Astrocyte (in vitro differentiated cells and primary cell): Measurements from ENCODE around the gene PTPN11. TPM values are rescaled to one million over a fixed set of nuclear protein-coding genes. Genes with fewer than 3 reads are reported as not detected.

Experiments used
- DNase-seq: peaks from one replicate; pipeline ENCODE4 v3.0.0-alpha.2; 2010; ENCODE audit warnings: low read depth
- FAIRE-seq: peaks from 2 replicates; lab custom pipeline; 2011; peaks lifted over from hg19 to GRCh38; lab: Jason Lieb, UNC
- H2AFZ ChIP-seq: 2 replicates; pipeline ENCODE4 v1.6.0; 2012; ENCODE audit warnings: low read depth, low read length, inconsistent platforms
- H3K27ac ChIP-seq: 2 replicates; pipeline ENCODE4 v1.5.1; 2011; ENCODE audit warnings: low read depth, low read length, inconsistent platforms
- H3K27me3 ChIP-seq: 2 replicates; pipeline ENCODE4 v1.6.0; 2011; ENCODE audit warnings: low read length, inconsistent platforms; ENCODE audit not compliant: insufficient read depth
- H3K36me3 ChIP-seq: 2 replicates; pipeline ENCODE4 v1.5.1; 2011; ENCODE audit warnings: low read length, inconsistent platforms; ENCODE audit not compliant: insufficient read depth
- H3K4me1 ChIP-seq: 2 replicates; pipeline ENCODE4 v1.5.1; 2011; ENCODE audit warnings: low read length, inconsistent platforms; ENCODE audit not compliant: insufficient read depth
- H3K4me2 ChIP-seq: 2 replicates; pipeline ENCODE4 v1.6.0; 2012; ENCODE audit warnings: low read length, inconsistent platforms
- H3K4me3 ChIP-seq: 2 replicates; pipeline ENCODE4 v1.5.1; 2011; ENCODE audit warnings: low read depth, mild to moderate bottlenecking, low read length, inconsistent platforms; ENCODE audit not compliant: insufficient read depth
- H3K79me2 ChIP-seq: 2 replicates; pipeline ENCODE4 v1.6.0; 2012; ENCODE audit warnings: mild to moderate bottlenecking, low read length, inconsistent platforms; ENCODE audit not compliant: insufficient read depth
- H3K9ac ChIP-seq: 2 replicates; pipeline ENCODE4 v1.6.0; 2012; ENCODE audit warnings: mild to moderate bottlenecking, low read length, inconsistent platforms
- H3K9me3 ChIP-seq: 2 replicates; pipeline ENCODE4 v1.5.1; 2012; ENCODE audit warnings: low read depth, mild to moderate bottlenecking, low read length, inconsistent platforms; ENCODE audit not compliant: insufficient read depth
- H4K20me1 ChIP-seq: 2 replicates; pipeline ENCODE4 v1.6.0; 2012; ENCODE audit warnings: low read length, inconsistent platforms; ENCODE audit not compliant: insufficient read depth
- H3K27ac Mint-ChIP-seq: one replicate; pipeline ENCODE4 v1.8.0; 2021; ENCODE audit warnings: mild to moderate bottlenecking, mixed read lengths; ENCODE audit not compliant: unreplicated experiment
- H3K27me3 Mint-ChIP-seq: one replicate; pipeline ENCODE4 v1.8.0; 2021; ENCODE audit warnings: low read depth, mixed read lengths; ENCODE audit not compliant: unreplicated experiment
- H3K36me3 Mint-ChIP-seq: one replicate; pipeline ENCODE4 v1.8.0; 2021; ENCODE audit warnings: low read depth, mixed read lengths; ENCODE audit not compliant: unreplicated experiment
- H3K4me1 Mint-ChIP-seq: one replicate; pipeline ENCODE4 v1.8.0; 2021; ENCODE audit warnings: low read depth, mixed read lengths; ENCODE audit not compliant: unreplicated experiment
- H3K4me3 Mint-ChIP-seq: one replicate; pipeline ENCODE4 v1.8.0; 2021; ENCODE audit warnings: mild to moderate bottlenecking, moderate library complexity, mixed read lengths; ENCODE audit not compliant: unreplicated experiment
- H3K9me3 Mint-ChIP-seq: one replicate; pipeline ENCODE4 v1.8.0; 2021; ENCODE audit warnings: mild to moderate bottlenecking, mixed read lengths; ENCODE audit not compliant: unreplicated experiment
- EZH2 ChIP-seq: IDR thresholded peaks from 2 replicates; pipeline ENCODE4 v1.6.1; 2012; ENCODE audit warnings: mild to moderate bottlenecking, low read length, inconsistent platforms; ENCODE audit not compliant: insufficient read depth
- total RNA-seq: library from RNA; stranded (reverse); gene quantifications from 2 replicates; pipeline ENCODE4 v1.2.1, GENCODE V29; 2021
- TF ChIP-seq, protein P1 (sequence below): IDR thresholded peaks from 2 replicates; pipeline ENCODE4 v1.5.1; 2011; ENCODE audit warnings: low read depth, mild to moderate bottlenecking, inconsistent platforms, low read length, moderate library complexity; ENCODE audit not compliant: insufficient read depth

PTPN11 gene
- total RNA-seq, 1 donor from 2014 or later = 143 TPM

DNA sequence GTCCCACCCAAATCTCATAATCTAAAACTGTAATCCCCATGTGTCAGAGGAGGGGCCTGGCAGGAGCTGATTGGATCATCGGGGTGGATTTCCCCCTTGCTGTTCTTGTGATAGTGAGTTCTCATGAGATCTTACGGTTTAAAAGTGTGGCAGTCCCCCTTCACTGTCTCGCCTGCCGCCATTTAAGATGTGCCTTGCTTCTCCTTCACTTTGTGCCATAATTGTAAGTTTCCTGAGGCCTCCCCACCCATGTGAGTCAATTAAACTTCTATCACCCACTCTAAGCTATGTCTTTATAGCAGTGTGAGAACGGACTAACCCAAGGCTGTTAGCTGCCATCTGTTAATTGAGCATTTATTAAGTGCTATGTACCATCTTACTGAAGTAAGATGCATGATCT, 105.1 kb downstream of the PTPN11 start:
- FAIRE-seq (no peak), DNase-seq (no peak)
- H3K4me1 ChIP-seq = no peaks in the 10 kb centered on the region
- Mint-ChIP-seq H3K27ac (no peak overlapping the region), H3K36me3 (no peaks in the 10 kb centered on the region), H3K4me3 (no peak overlapping the region), H3K27me3 (peaks cover 3% of the 10 kb centered on the region), H3K9me3 (peaks cover 2% of the 10 kb centered on the region), H3K4me1 (no peaks in the 10 kb centered on the region)
- TF ChIP-seq, protein P1, sequence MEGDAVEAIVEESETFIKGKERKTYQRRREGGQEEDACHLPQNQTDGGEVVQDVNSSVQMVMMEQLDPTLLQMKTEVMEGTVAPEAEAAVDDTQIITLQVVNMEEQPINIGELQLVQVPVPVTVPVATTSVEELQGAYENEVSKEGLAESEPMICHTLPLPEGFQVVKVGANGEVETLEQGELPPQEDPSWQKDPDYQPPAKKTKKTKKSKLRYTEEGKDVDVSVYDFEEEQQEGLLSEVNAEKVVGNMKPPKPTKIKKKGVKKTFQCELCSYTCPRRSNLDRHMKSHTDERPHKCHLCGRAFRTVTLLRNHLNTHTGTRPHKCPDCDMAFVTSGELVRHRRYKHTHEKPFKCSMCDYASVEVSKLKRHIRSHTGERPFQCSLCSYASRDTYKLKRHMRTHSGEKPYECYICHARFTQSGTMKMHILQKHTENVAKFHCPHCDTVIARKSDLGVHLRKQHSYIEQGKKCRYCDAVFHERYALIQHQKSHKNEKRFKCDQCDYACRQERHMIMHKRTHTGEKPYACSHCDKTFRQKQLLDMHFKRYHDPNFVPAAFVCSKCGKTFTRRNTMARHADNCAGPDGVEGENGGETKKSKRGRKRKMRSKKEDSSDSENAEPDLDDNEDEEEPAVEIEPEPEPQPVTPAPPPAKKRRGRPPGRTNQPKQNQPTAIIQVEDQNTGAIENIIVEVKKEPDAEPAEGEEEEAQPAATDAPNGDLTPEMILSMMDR = no peak
- no peak for TF ChIP-seq EZH2
- no peak overlapping the region for H3K9ac ChIP-seq
- H3K4me3 ChIP-seq = no peak overlapping the region
- H3K9me3 ChIP-seq = no peaks in the 10 kb centered on the region
- no peak overlapping the region for H3K4me2 ChIP-seq
- H2AFZ ChIP-seq = no peak overlapping the region
- no peaks in the 10 kb centered on the region for H4K20me1 ChIP-seq
- H3K27ac ChIP-seq = no peak overlapping the region
- no peaks in the 10 kb centered on the region for H3K79me2 ChIP-seq
- no peaks in the 10 kb centered on the region for H3K36me3 ChIP-seq
- no peaks in the 10 kb centered on the region for H3K27me3 ChIP-seq

DNA sequence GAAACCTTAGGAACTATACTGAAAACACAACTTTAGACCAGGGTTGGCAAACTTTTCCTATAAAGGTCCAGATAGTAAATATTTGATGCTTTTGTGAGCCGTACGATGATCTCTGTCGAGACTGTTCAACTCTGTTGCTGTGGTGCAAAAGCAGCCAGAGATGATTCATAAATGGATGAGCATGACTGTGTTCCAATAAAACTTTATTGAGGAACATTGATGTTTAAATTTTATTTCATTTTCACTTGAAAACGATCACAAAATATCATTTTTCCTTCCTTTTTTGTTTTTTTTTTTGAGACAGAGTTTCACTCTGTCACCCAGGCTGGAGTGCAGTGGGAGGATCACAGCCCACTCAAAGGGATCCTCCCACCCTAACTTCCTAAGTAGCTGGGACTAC, 105.5 kb downstream of the PTPN11 start:
- Histone ChIP-seq H3K79me2 (no peaks in the 10 kb centered on the region), H2AFZ (no peak overlapping the region), H3K27ac (no peak overlapping the region), H3K4me2 (no peak overlapping the region), H3K4me3 (no peak overlapping the region), H3K9me3 (no peaks in the 10 kb centered on the region), H3K36me3 (no peaks in the 10 kb centered on the region), H3K27me3 (no peaks in the 10 kb centered on the region), H3K4me1 (no peaks in the 10 kb centered on the region), H4K20me1 (no peaks in the 10 kb centered on the region), H3K9ac (no peak overlapping the region)
- TF ChIP-seq, protein P1 = no peak
- TF ChIP-seq EZH2 = no peak
- FAIRE-seq = no peak
- no peak for DNase-seq
- Mint-ChIP-seq H3K9me3 (peaks cover 2% of the 10 kb centered on the region), H3K4me1 (no peaks in the 10 kb centered on the region), H3K27ac (no peak overlapping the region), H3K36me3 (no peaks in the 10 kb centered on the region), H3K4me3 (no peak overlapping the region), H3K27me3 (peaks cover 3% of the 10 kb centered on the region)

DNA sequence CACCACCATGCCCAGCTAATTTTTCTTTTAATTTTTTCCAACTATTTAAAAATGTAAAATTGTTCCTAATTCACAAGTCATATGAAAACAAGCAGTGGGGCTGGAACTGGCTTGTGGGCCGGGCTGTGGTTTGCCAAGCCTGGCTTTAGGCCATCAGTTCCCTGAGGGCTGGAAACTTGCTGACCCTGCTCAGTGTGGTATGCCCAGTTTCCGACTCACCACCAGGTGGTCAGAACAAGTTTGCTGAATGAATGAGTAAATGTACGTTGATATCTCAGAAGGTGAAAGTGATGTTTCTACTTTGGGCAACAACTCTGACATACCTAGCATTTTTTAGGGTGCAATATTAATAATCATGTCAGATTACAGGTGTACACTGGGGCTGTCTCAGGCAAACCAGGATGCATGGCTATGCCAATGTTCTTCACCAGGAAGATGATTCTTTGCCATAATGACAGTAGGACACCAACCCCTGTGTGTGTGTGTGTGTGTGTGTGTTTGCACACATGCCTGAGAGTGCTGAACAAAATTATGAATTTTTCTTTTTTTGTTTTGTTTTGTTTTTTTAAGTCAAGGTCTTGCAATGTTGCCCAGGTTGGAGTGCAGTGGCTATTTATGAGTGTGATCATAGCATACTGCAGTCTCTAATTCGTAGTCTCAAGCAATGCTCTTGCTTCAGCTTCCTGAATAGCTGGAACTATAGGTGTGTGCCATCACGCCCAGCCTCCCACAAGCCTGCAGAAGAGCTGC, 106.1 kb downstream of the PTPN11 start:
- Mint-ChIP-seq H3K36me3 (no peaks in the 10 kb centered on the region), H3K9me3 (peaks cover 2% of the 10 kb centered on the region), H3K27me3 (peaks cover 3% of the 10 kb centered on the region), H3K4me3 (no peak overlapping the region), H3K4me1 (no peaks in the 10 kb centered on the region), H3K27ac (no peak overlapping the region)
- Histone ChIP-seq H3K4me3 (no peak overlapping the region), H3K79me2 (no peaks in the 10 kb centered on the region), H3K27ac (no peak overlapping the region), H3K27me3 (no peaks in the 10 kb centered on the region), H4K20me1 (no peaks in the 10 kb centered on the region), H3K9ac (no peak overlapping the region), H3K9me3 (no peaks in the 10 kb centered on the region), H3K4me2 (no peak overlapping the region), H2AFZ (no peak overlapping the region), H3K4me1 (no peaks in the 10 kb centered on the region), H3K36me3 (no peaks in the 10 kb centered on the region)
- FAIRE-seq (no peak), DNase-seq (peak; percentile 12)
- TF ChIP-seq, protein P1 = peak; percentile 4
- no peak for TF ChIP-seq EZH2
